H1 (cell line): ENCODE measurements around the gene PEAK1. TPM values are rescaled to one million over a fixed set of nuclear protein-coding genes. Genes with fewer than 3 reads are reported as not detected.

Source experiments
- CTCF ChIA-PET: fragments of 300-600 bp; sonication (Branson Sonifier 250); formaldehyde crosslinking; loops from one replicate; lab custom pipeline; 2021; ENCODE audit not compliant: partially characterized antibody; lab: Charles Lee
- POLR2A ChIA-PET: fragments of 300-600 bp; sonication (Branson Sonifier 250); formaldehyde crosslinking; loops from one replicate; lab custom pipeline; 2021; ENCODE audit warnings: inconsistent platforms; ENCODE audit not compliant: partially characterized antibody; lab: Charles Lee
- DNase-seq, 2 experiments: peaks; one replicate each; pipeline versions ENCODE4 v3.0.0 to v3.0.0-alpha.2; 2010 to 2022; ENCODE audit warnings: low spot score in 2 of 2, low read depth in 1 of 2, mixed read lengths in 1 of 2
- FAIRE-seq: peaks from 2 replicates; lab custom pipeline; 2011; peaks lifted over from hg19 to GRCh38; lab: Jason Lieb, UNC
- H2AFZ ChIP-seq: 2 replicates; pipeline ENCODE4 v1.8.1; 2012; ENCODE audit warnings: low read length, inconsistent platforms
- H2AK5ac ChIP-seq: 2 replicates; pipeline ENCODE4 v1.6.1; 2013; ENCODE audit warnings: low read depth, low read length
- H2BK120ac ChIP-seq: replicated peaks from 2 replicates; pipeline ENCODE3; 2013; ENCODE audit warnings: low read depth, low read length, inconsistent platforms
- H2BK12ac ChIP-seq: 2 replicates; pipeline ENCODE4 v1.6.1; 2013; ENCODE audit warnings: low read depth, low read length
- H2BK15ac ChIP-seq: 2 replicates; pipeline ENCODE4 v1.6.1; 2013; ENCODE audit warnings: low read length
- H2BK20ac ChIP-seq: 2 replicates; pipeline ENCODE4 v1.6.1; 2013; ENCODE audit warnings: low read length
- H2BK5ac ChIP-seq: 2 replicates; pipeline ENCODE4 v1.6.1; 2013; ENCODE audit warnings: low read depth, low read length
- H3K14ac ChIP-seq: 2 replicates; pipeline ENCODE4 v1.6.1; 2013; ENCODE audit warnings: inconsistent platforms; ENCODE audit not compliant: insufficient read length
- H3K18ac ChIP-seq: 2 replicates; pipeline ENCODE4 v1.6.1; 2013; ENCODE audit warnings: low read length; ENCODE audit errors: extremely low read depth
- H3K23ac ChIP-seq: 2 replicates; pipeline ENCODE4 v1.6.1; 2013; ENCODE audit warnings: inconsistent platforms; ENCODE audit not compliant: insufficient read length
- H3K23me2 ChIP-seq: 2 replicates; pipeline ENCODE4 v1.6.1; 2013; ENCODE audit warnings: low read depth, low read length
- H3K27ac ChIP-seq: 2 replicates; pipeline ENCODE4 v1.6.1; 2011; ENCODE audit warnings: low read depth, low read length, inconsistent platforms
- H3K27me3 ChIP-seq, 4 experiments: replicated peaks in 1 of 4; 1 replicate in 1 of 4; 2 replicates in 3 of 4; pipeline versions ENCODE4 v1.6.1 to v1.8.1; 2011 to 2013; ENCODE audit warnings: low read length in 3 of 4, mild to moderate bottlenecking in 3 of 4, inconsistent platforms in 2 of 4, mixed read lengths in 2 of 4, moderate library complexity in 1 of 4; ENCODE audit not compliant: control insufficient read depth in 3 of 4, insufficient read depth in 3 of 4; ENCODE audit errors: extremely low read depth in 1 of 4
- H3K36me3 ChIP-seq, 4 experiments: 2 replicates each; pipeline versions ENCODE4 v1.6.1 to v1.8.1; 2011 to 2013; ENCODE audit warnings: mild to moderate bottlenecking in 4 of 4, low read length in 3 of 4, moderate library complexity in 2 of 4, control low read depth in 1 of 4, inconsistent platforms in 1 of 4; ENCODE audit not compliant: insufficient read depth in 4 of 4, control insufficient read depth in 2 of 4
- H3K4ac ChIP-seq: replicated peaks from 2 replicates; pipeline ENCODE3; 2013; ENCODE audit warnings: low read length, low read depth, mixed read lengths, inconsistent platforms; ENCODE audit not compliant: insufficient read length
- H3K4me1 ChIP-seq, 4 experiments: replicated peaks in 1 of 4; 1 replicate in 1 of 4; 2 replicates in 3 of 4; pipeline versions ENCODE4 v1.6.1 to v1.8.1; 2011 to 2013; ENCODE audit warnings: low read length in 3 of 4, inconsistent platforms in 2 of 4, mixed read lengths in 1 of 4; ENCODE audit not compliant: insufficient read depth in 4 of 4, control insufficient read depth in 3 of 4
- H3K4me2 ChIP-seq, 2 experiments: 2 replicates each; pipeline versions ENCODE4 v1.6.1 to v1.8.1; 2011 to 2013; ENCODE audit warnings: low read depth in 2 of 2, low read length in 2 of 2, control low read depth in 1 of 2, inconsistent platforms in 1 of 2, mild to moderate bottlenecking in 1 of 2; ENCODE audit not compliant: insufficient read depth in 1 of 2
- H3K4me3 ChIP-seq, 4 experiments: fragments of 200-600, 300-600 bp in 1 of 4; sonication (generic), shearing (Covaris generic), sonication (Bioruptor Twin) in 1 of 4; 2 replicates each; pipeline versions ENCODE4 v1.5.1 to v1.8.1; 2011 to 2016; ENCODE audit warnings: low read length in 4 of 4, low read depth in 3 of 4, control low read depth in 2 of 4, inconsistent platforms in 2 of 4, mild to moderate bottlenecking in 2 of 4, mixed read lengths in 1 of 4, moderate library complexity in 1 of 4; ENCODE audit not compliant: insufficient read depth in 2 of 4; ENCODE audit errors: extremely low read depth in 1 of 4
- H3K56ac ChIP-seq: replicated peaks from 2 replicates; pipeline ENCODE3; 2013; ENCODE audit warnings: low read depth, mild to moderate bottlenecking, mixed read lengths, low read length, inconsistent platforms; ENCODE audit not compliant: insufficient read length
- H3K79me1 ChIP-seq: 2 replicates; pipeline ENCODE4 v1.6.1; 2013; ENCODE audit warnings: low read depth, low read length, control low read depth
- H3K79me2 ChIP-seq, 2 experiments: 2 replicates each; pipeline versions ENCODE4 v1.6.1 to v1.8.1; 2012 to 2013; ENCODE audit warnings: low read length in 2 of 2, mild to moderate bottlenecking in 2 of 2, inconsistent platforms in 1 of 2; ENCODE audit not compliant: insufficient read depth in 2 of 2, control insufficient read depth in 1 of 2
- H3K9ac ChIP-seq, 4 experiments: replicated peaks in 1 of 4; 1 replicate in 1 of 4; 2 replicates in 3 of 4; pipeline versions ENCODE4 v1.6.1 to v1.8.1; 2011 to 2013; ENCODE audit warnings: low read depth in 3 of 4, low read length in 3 of 4, control low read depth in 2 of 4, mild to moderate bottlenecking in 2 of 4, moderate library complexity in 2 of 4, inconsistent platforms in 1 of 4; ENCODE audit errors: extremely low read depth in 1 of 4
- H3K9me3 ChIP-seq, 2 experiments: 2 replicates each; pipeline versions ENCODE4 v1.6.1 to v1.8.1; 2012 to 2013; ENCODE audit warnings: mild to moderate bottlenecking in 2 of 2, moderate library complexity in 2 of 2, control low read depth in 1 of 2, inconsistent platforms in 1 of 2, low read depth in 1 of 2, low read length in 1 of 2, mixed read lengths in 1 of 2; ENCODE audit not compliant: insufficient read depth in 2 of 2
- H4K20me1 ChIP-seq, 2 experiments: replicated peaks in 1 of 2; 2 replicates each; pipeline versions ENCODE3 to v1.8.1; 2011 to 2013; ENCODE audit warnings: inconsistent platforms in 2 of 2, low read length in 2 of 2, mild to moderate bottlenecking in 1 of 2; ENCODE audit not compliant: insufficient read depth in 2 of 2, control insufficient read depth in 1 of 2
- H4K5ac ChIP-seq: 2 replicates; pipeline ENCODE4 v1.6.1; 2013; ENCODE audit warnings: low read length, low read depth, mixed read lengths, inconsistent platforms; ENCODE audit not compliant: insufficient read length
- H4K8ac ChIP-seq: 2 replicates; pipeline ENCODE4 v1.8.0; 2013; ENCODE audit warnings: mild to moderate bottlenecking, moderate library complexity, low read length, inconsistent platforms; ENCODE audit not compliant: insufficient read depth; ENCODE audit errors: extremely low read depth
- H4K91ac ChIP-seq: replicated peaks from 2 replicates; pipeline ENCODE3; 2013; ENCODE audit warnings: low read length, mixed read lengths, inconsistent platforms; ENCODE audit not compliant: insufficient read length
- ASH2L ChIP-seq: fragments of 200-600, 300-600 bp; sonication (generic); IDR thresholded peaks from one replicate; pipeline ENCODE4 v1.7.1; 2017; ENCODE audit warnings: low read length
- ATF3 ChIP-seq: IDR thresholded peaks from 2 replicates; pipeline ENCODE4 v1.6.1; 2011; ENCODE audit warnings: low read depth, mild to moderate bottlenecking, low read length; ENCODE audit not compliant: insufficient read depth
- CEBPB ChIP-seq: IDR thresholded peaks from 2 replicates; pipeline ENCODE4 v1.6.1; 2012; ENCODE audit warnings: low read depth, low read length
- EZH2 ChIP-seq: fragments of 200-600 bp; sonication (generic); IDR thresholded peaks from 2 replicates; pipeline ENCODE4 v1.7.1; 2012; ENCODE audit warnings: low read depth, mild to moderate bottlenecking, moderate library complexity, low read length, inconsistent platforms; ENCODE audit not compliant: severe bottlenecking
- GABPA ChIP-seq: IDR thresholded peaks from 2 replicates; pipeline ENCODE4 v1.6.1; 2011; ENCODE audit warnings: mild to moderate bottlenecking, low read length, moderate library complexity, borderline replicate concordance; ENCODE audit not compliant: insufficient read depth
- GTF2F1 ChIP-seq: IDR thresholded peaks from 2 replicates; pipeline ENCODE4 v1.6.1; 2012; ENCODE audit warnings: low read depth, low read length, improper control_type of control experiment, borderline replicate concordance
- KDM4A ChIP-seq: IDR thresholded peaks from one replicate; pipeline ENCODE4 v1.7.1; 2012; ENCODE audit warnings: low read depth, mild to moderate bottlenecking, moderate library complexity, low read length, inconsistent platforms; ENCODE audit not compliant: severe bottlenecking
- POLR2AphosphoS5 ChIP-seq: IDR thresholded peaks from 2 replicates; pipeline ENCODE4 v1.6.1; 2011; ENCODE audit warnings: low read depth, low read length
- POU5F1 ChIP-seq: IDR thresholded peaks from 2 replicates; pipeline ENCODE4 v1.6.1; 2011; ENCODE audit warnings: low read depth, mild to moderate bottlenecking, low read length, moderate library complexity
- RAD21 ChIP-seq, 2 experiments: IDR thresholded peaks in 1 of 2; conservative IDR thresholded peaks in 1 of 2; 2 replicates each; pipeline ENCODE4 v1.6.1; 2011; ENCODE audit warnings: low read depth in 2 of 2, low read length in 2 of 2, improper control_type of control experiment in 1 of 2, inconsistent platforms in 1 of 2, mild to moderate bottlenecking in 1 of 2, moderate library complexity in 1 of 2
- SIN3A ChIP-seq, 2 experiments: IDR thresholded peaks in 1 of 2; conservative IDR thresholded peaks in 1 of 2; 2 replicates each; pipeline ENCODE4 v1.6.1; 2011 to 2012; ENCODE audit warnings: low read length in 2 of 2, improper control_type of control experiment in 1 of 2, low read depth in 1 of 2, mild to moderate bottlenecking in 1 of 2
- SP4 ChIP-seq: IDR thresholded peaks from 2 replicates; pipeline ENCODE4 v1.6.1; 2012; ENCODE audit warnings: low read length, inconsistent platforms
- TBP ChIP-seq: IDR thresholded peaks from 2 replicates; pipeline ENCODE4 v1.6.1; 2011; ENCODE audit warnings: low read depth, low read length, improper control_type of control experiment
- TCF12 ChIP-seq: IDR thresholded peaks from 2 replicates; pipeline ENCODE4 v1.6.1; 2011; ENCODE audit warnings: low read depth, mild to moderate bottlenecking, low read length
- WGBS, 2 experiments: shearing (Covaris generic) in 1 of 2; methylation state at CpG; one replicate each; pipeline versions ENCODE4 v1.1.6 to v1.1.7; 2013 to 2015; ENCODE audit warnings: low lambda C conversion rate in 2 of 2, mixed read lengths in 2 of 2, inconsistent platforms in 1 of 2, low coverage in 1 of 2, missing lambda C conversion rate in 1 of 2; ENCODE audit not compliant: insufficient replicate concordance in 2 of 2, insufficient coverage in 1 of 2, insufficient read length in 1 of 2; ENCODE audit errors: extremely low coverage in 1 of 2, missing lambda C conversion rate in 1 of 2; 5-methylcytosine and 5-hydroxymethylcytosine counted together
- polyA plus RNA-seq, 7 experiments: library from polyadenylated mRNA; depleted of rRNA in 3 of 7; stranded (reverse) in 5 of 7; unstranded in 2 of 7; fragments of >200 nt in 5 of 7; fragments of 200-250 nt in 2 of 7; gene quantifications; 1 replicate in 5 of 7; 2 replicates in 1 of 7; 4 replicates in 1 of 7; pipeline versions ENCODE4 v1.2.1 to v1.2.3, GENCODE V29; 2011 to 2013; ENCODE audit warnings: missing spikeins in 2 of 7, mixed read lengths in 2 of 7
- total RNA-seq: library from RNA; stranded (reverse); fragmentation: NEBNext Ultra II Directional; extraction: Animal tissue kit (Norgen Biotek cat#: 25700); gene quantifications from 2 replicates; pipeline ENCODE4 v1.2.1, GENCODE V29; 2021

Gene PEAK1
- total and polyA plus RNA-seq, 2 of the 8 experiments (the other 6 are each of a cell fraction or from before 2014, with no cell fraction given), result 8.8 to 44.8 TPM

GRCh38 chr15:77369168-77369567 is 50.7 kb downstream of the PEAK1 start:
- no peak overlapping the region for H3K9ac ChIP-seq
- H2BK5ac ChIP-seq, result no peak overlapping the region
- no peaks in the 10 kb centered on the region for H3K79me1 ChIP-seq
- H3K4me3 ChIP-seq, result no peak overlapping the region
- DNase-seq (no peak), FAIRE-seq (no peak)
- no peak overlapping the region for H2BK120ac ChIP-seq
- H2BK12ac ChIP-seq, result no peak overlapping the region
- H4K8ac ChIP-seq, result no peak overlapping the region
- no peaks in the 10 kb centered on the region for H3K36me3 ChIP-seq
- H4K20me1 ChIP-seq, result no peaks in the 10 kb centered on the region
- no peak overlapping the region for H4K91ac ChIP-seq
- H3K23me2 ChIP-seq, result no peaks in the 10 kb centered on the region
- no peak overlapping the region for H3K23ac ChIP-seq
- POLR2A ChIA-PET, result no interaction called here
- no peak overlapping the region for H3K27ac ChIP-seq
- CTCF ChIA-PET, result interaction anchor here (0.7 kb wide), 1 partner anchor 101 kb away, joined by 3 read pairs; no protein-coding TSS in a partner anchor
- peaks cover 0 to 3% (median under 1%) of the 10 kb centered on the region in 4 experiments; a peak in 1 of 7 replicates for H3K4me1 ChIP-seq
- H3K18ac ChIP-seq, result no peak overlapping the region
- H2BK15ac ChIP-seq, result no peak overlapping the region
- H2AFZ ChIP-seq, result no peak overlapping the region
- H3K9me3 ChIP-seq, result no peaks in the 10 kb centered on the region
- H3K4ac ChIP-seq, result no peak overlapping the region
- no peak overlapping the region for H4K5ac ChIP-seq
- no peak overlapping the region for H2AK5ac ChIP-seq
- no peaks in the 10 kb centered on the region for H3K27me3 ChIP-seq
- peaks cover 0 to 41% of the 10 kb centered on the region in 2 experiments; a peak in 2 of 4 replicates for H3K79me2 ChIP-seq
- H2BK20ac ChIP-seq, result no peak overlapping the region
- H3K14ac ChIP-seq, result no peak overlapping the region
- no peak overlapping the region for H3K56ac ChIP-seq
- WGBS, 2 experiments, result 89% methylated on average over 4 of the region's 4 CpGs; no CpG with 5 or more reads in 1 of the 2 experiments
- H3K4me2 ChIP-seq, result no peak overlapping the region
- no peak for TF ChIP-seq ATF3
- no peak for TF ChIP-seq POLR2AphosphoS5
- no peak for TF ChIP-seq KDM4A
- no peak for TF ChIP-seq TBP
- no peak for TF ChIP-seq RAD21 (IDR thresholded peaks at IDR 0.05 in 1 of 2, conservative IDR thresholded peaks at IDR 0.05 in 1 of 2; ENCODE audit: low read depth in 2 of 2, low read length in 2 of 2)
- no peak for TF ChIP-seq TCF12
- TF ChIP-seq SIN3A (conservative IDR thresholded peaks at IDR 0.05 in 1 of 2, IDR thresholded peaks at IDR 0.05 in 1 of 2; ENCODE audit: low read depth in 1 of 2, low read length in 2 of 2), result no peak
- no peak for TF ChIP-seq GABPA
- no peak for TF ChIP-seq EZH2
- TF ChIP-seq ASH2L, result no peak
- TF ChIP-seq GTF2F1, result no peak
- no peak for TF ChIP-seq SP4
- TF ChIP-seq POU5F1, result no peak
- TF ChIP-seq CEBPB, result no peak
